Neuronal stem cell (in vitro differentiated cells): Measurements from ENCODE around the gene PHF14.

ENCODE experiments used
- DNase-seq: peaks from one replicate; pipeline ENCODE4 v3.0.0-alpha.2; 2013; ENCODE audit warnings: low spot score
- H2AFZ ChIP-seq: one replicate; pipeline ENCODE4 v1.6.1; 2013; ENCODE audit warnings: mild to moderate bottlenecking, low read length, inconsistent platforms
- H2AK5ac ChIP-seq: 2 replicates; pipeline ENCODE4 v1.6.1; 2013; ENCODE audit warnings: low read depth, mild to moderate bottlenecking, inconsistent platforms, low read length, moderate library complexity, mixed read lengths
- H2BK120ac ChIP-seq: 2 replicates; pipeline ENCODE4 v1.6.1; 2013; ENCODE audit warnings: low read depth, mild to moderate bottlenecking, inconsistent platforms, low read length, moderate library complexity, mixed read lengths
- H2BK12ac ChIP-seq: one replicate; pipeline ENCODE4 v1.6.1; 2013; ENCODE audit warnings: low read length, inconsistent platforms
- H2BK15ac ChIP-seq: 2 replicates; pipeline ENCODE4 v1.6.1; 2013; ENCODE audit warnings: mild to moderate bottlenecking, low read length, inconsistent platforms, mixed read lengths
- H2BK5ac ChIP-seq: one replicate; pipeline ENCODE4 v1.6.1; 2013; ENCODE audit warnings: inconsistent platforms, mild to moderate bottlenecking, low read length, moderate library complexity
- H3K14ac ChIP-seq: one replicate; pipeline ENCODE4 v1.6.1; 2013; ENCODE audit warnings: low read length, inconsistent platforms
- H3K18ac ChIP-seq: 2 replicates; pipeline ENCODE4 v1.6.1; 2013; ENCODE audit warnings: low read length, inconsistent platforms
- H3K23ac ChIP-seq: 2 replicates; pipeline ENCODE4 v1.6.1; 2013; ENCODE audit warnings: low read depth, mild to moderate bottlenecking, mixed read lengths, low read length, inconsistent platforms; ENCODE audit not compliant: poor library complexity
- H3K27ac ChIP-seq: replicated peaks from 3 replicates; pipeline ENCODE4 v1.5.1; 2013; ENCODE audit warnings: low read length, inconsistent platforms
- H3K27me3 ChIP-seq, 3 experiments: 2 replicates each; pipeline ENCODE4 v1.6.1; 2013; ENCODE audit warnings: low read length in 3 of 3, mild to moderate bottlenecking in 2 of 3, inconsistent platforms in 1 of 3, low read depth in 1 of 3, mixed read lengths in 1 of 3, moderate library complexity in 1 of 3; ENCODE audit not compliant: control insufficient read depth in 3 of 3, insufficient read depth in 3 of 3
- H3K36me3 ChIP-seq, 2 donors: replicated peaks in 1 of 2; 2 replicates each; pipeline ENCODE4 v1.6.1; 2013; ENCODE audit warnings: low read length in 2 of 2; ENCODE audit not compliant: control insufficient read depth in 2 of 2, insufficient read depth in 2 of 2
- H3K4ac ChIP-seq: 2 replicates; pipeline ENCODE4 v1.6.1; 2013; ENCODE audit warnings: inconsistent platforms, mild to moderate bottlenecking, low read length, moderate library complexity
- H3K4me1 ChIP-seq, 2 donors: 1 replicate in 1 of 2; 2 replicates in 1 of 2; pipeline ENCODE4 v1.6.1; 2013; ENCODE audit warnings: low read length in 2 of 2, low read depth in 1 of 2; ENCODE audit not compliant: control insufficient read depth in 2 of 2, insufficient read depth in 1 of 2
- H3K4me2 ChIP-seq: one replicate; pipeline ENCODE4 v1.6.1; 2013; ENCODE audit warnings: mild to moderate bottlenecking, low read length, inconsistent platforms; ENCODE audit not compliant: insufficient read depth, poor library complexity, severe bottlenecking
- H3K4me3 ChIP-seq, 2 donors: 2 replicates each; pipeline ENCODE4 v1.5.1; 2013; ENCODE audit warnings: low read length in 2 of 2, mild to moderate bottlenecking in 2 of 2, inconsistent platforms in 1 of 2, moderate library complexity in 1 of 2
- H3K79me1 ChIP-seq: one replicate; pipeline ENCODE4 v1.6.1; 2013; ENCODE audit warnings: low read depth, mild to moderate bottlenecking, inconsistent platforms, low read length, moderate library complexity
- H3K9ac ChIP-seq: one replicate; pipeline ENCODE4 v1.6.1; 2013; ENCODE audit warnings: mild to moderate bottlenecking, low read depth, low read length, inconsistent platforms; ENCODE audit not compliant: poor library complexity
- H3K9me3 ChIP-seq, 2 donors: replicated peaks in 1 of 2; 2 replicates each; pipeline versions ENCODE3 to v1.6.1; 2013; ENCODE audit warnings: low read length in 2 of 2, mild to moderate bottlenecking in 2 of 2, inconsistent platforms in 1 of 2, low read depth in 1 of 2, mixed read lengths in 1 of 2, moderate library complexity in 1 of 2; ENCODE audit not compliant: control insufficient read depth in 2 of 2, insufficient read depth in 1 of 2
- H4K8ac ChIP-seq: one replicate; pipeline ENCODE4 v1.6.1; 2013; ENCODE audit warnings: low read depth, mild to moderate bottlenecking, inconsistent platforms, low read length, moderate library complexity
- H4K91ac ChIP-seq: one replicate; pipeline ENCODE4 v1.6.1; 2013; ENCODE audit warnings: low read length, low read depth, mild to moderate bottlenecking, inconsistent platforms; ENCODE audit not compliant: poor library complexity
- WGBS, 2 donors: extraction: QIAGEN DNeasy Blood & Tissue Kit; methylation state at CpG; one replicate each; pipeline ENCODE4 v1.1.7; 2013; ENCODE audit warnings: missing lambda C conversion rate in 2 of 2, mixed read lengths in 1 of 2; ENCODE audit not compliant: insufficient read length in 2 of 2, insufficient replicate concordance in 1 of 2; ENCODE audit errors: extremely low coverage in 2 of 2; 5-methylcytosine and 5-hydroxymethylcytosine counted together

PHF14 gene

DNA sequence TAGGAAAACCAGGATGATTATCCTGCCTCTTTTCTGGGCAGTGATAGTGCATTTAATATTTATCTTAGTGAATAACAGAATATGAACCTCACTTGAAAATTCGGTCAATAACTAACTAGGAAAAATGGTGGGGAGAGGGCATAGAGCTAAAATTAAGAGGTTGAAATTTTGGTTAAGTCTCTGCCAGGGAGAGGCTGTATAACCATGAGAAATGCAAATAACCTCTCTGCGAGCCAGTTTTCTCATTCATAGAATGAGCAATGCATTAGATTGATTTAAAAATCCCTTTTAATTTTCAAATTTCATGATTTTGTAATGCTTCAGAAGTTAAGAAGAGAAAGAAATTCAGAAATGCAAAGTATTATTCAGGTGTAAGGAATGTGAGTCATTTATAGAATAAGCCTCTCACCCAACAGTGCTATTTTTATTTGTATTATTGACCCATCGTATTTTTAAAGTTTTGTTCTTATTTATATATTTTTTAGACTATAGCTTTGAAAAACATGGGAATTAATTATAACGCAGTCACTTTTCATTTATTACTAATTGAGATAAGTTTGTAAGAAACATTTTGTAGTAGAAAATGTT lies 104.7 kb downstream of the PHF14 start:
- H3K4ac ChIP-seq: no peak overlapping the region
- no peak overlapping the region for H3K9ac ChIP-seq
- no peaks in the 10 kb centered on the region for H3K79me1 ChIP-seq
- WGBS, 2 donors: no CpG with 5 or more reads among the region's 4 CpGs
- no peak overlapping the region for H3K27ac ChIP-seq
- no peak overlapping the region for H3K4me2 ChIP-seq
- H3K23ac ChIP-seq: no peak overlapping the region
- no peak overlapping the region for H2BK15ac ChIP-seq
- no peak overlapping the region for H2BK12ac ChIP-seq
- H3K4me1 ChIP-seq: no peaks in the 10 kb centered on the region
- H3K14ac ChIP-seq: no peak overlapping the region
- no peak overlapping the region for H2AK5ac ChIP-seq
- H3K9me3 ChIP-seq: peaks cover 0 to 18% of the 10 kb centered on the region in 2 donors
- no peak overlapping the region for H2AFZ ChIP-seq
- no peak overlapping the region for H4K91ac ChIP-seq
- H3K27me3 ChIP-seq: no peaks in the 10 kb centered on the region
- H2BK120ac ChIP-seq: no peak overlapping the region
- peaks cover 0 to 9% of the 10 kb centered on the region in 2 donors for H3K36me3 ChIP-seq
- H3K18ac ChIP-seq: no peak overlapping the region
- no peak overlapping the region for H3K4me3 ChIP-seq
- no peak overlapping the region for H4K8ac ChIP-seq
- DNase-seq: no peak
- no peak overlapping the region for H2BK5ac ChIP-seq

- H3K27me3 ChIP-seq: no peaks in the 10 kb centered on the region
- H3K9ac ChIP-seq: no peak overlapping the region
- peaks cover 0 to 9% of the 10 kb centered on the region in 2 donors for H3K36me3 ChIP-seq
- H3K27ac ChIP-seq: no peak overlapping the region
- no peak overlapping the region for H3K18ac ChIP-seq
- H2BK12ac ChIP-seq: no peak overlapping the region
- no peak overlapping the region for H3K14ac ChIP-seq
- H4K91ac ChIP-seq: no peak overlapping the region
- H3K4me1 ChIP-seq: no peaks in the 10 kb centered on the region
- WGBS, 2 donors: no CpG with 5 or more reads among the region's 4 CpGs
- DNase-seq: no peak
- H2AFZ ChIP-seq: no peak overlapping the region
- H2BK120ac ChIP-seq: no peak overlapping the region
- no peak overlapping the region for H3K4ac ChIP-seq
- H2BK5ac ChIP-seq: no peak overlapping the region
- H3K4me3 ChIP-seq: no peak overlapping the region
- H3K79me1 ChIP-seq: no peaks in the 10 kb centered on the region
- H2BK15ac ChIP-seq: no peak overlapping the region
- H3K4me2 ChIP-seq: no peak overlapping the region
- peaks cover 0 to 18% of the 10 kb centered on the region in 2 donors for H3K9me3 ChIP-seq
- no peak overlapping the region for H2AK5ac ChIP-seq
- H3K23ac ChIP-seq: no peak overlapping the region
- H4K8ac ChIP-seq: no peak overlapping the region
Measured at GRCh38 chr7:11079907-11080306, 106.2 kb downstream of the PHF14 start.

DNA sequence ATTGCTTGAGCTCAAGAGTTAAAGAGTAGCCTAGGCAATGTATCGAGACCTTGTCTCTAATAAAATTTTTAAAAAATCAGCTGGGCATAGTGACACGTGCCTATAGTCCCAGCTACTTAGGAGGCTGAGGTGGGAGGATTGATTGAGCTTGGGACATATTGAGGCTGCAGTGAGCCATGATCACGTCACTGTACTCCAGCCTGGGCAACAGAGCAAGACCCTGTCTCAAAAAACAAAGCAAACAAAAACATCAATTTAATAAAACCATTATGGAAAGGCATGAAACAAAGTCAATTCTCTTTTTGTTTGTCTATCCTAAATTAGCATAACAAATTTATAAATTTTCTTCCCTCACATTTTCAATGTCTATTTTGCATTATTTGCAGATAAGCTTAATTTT lies 108.4 kb downstream of the PHF14 start:
- H3K4ac ChIP-seq: no peak overlapping the region
- H3K4me2 ChIP-seq: no peak overlapping the region
- no peak overlapping the region for H4K8ac ChIP-seq
- H3K27ac ChIP-seq: no peak overlapping the region
- no peak overlapping the region for H3K9ac ChIP-seq
- no peak overlapping the region for H3K14ac ChIP-seq
- no peak overlapping the region for H4K91ac ChIP-seq
- H2BK5ac ChIP-seq: no peak overlapping the region
- no peak overlapping the region for H2BK12ac ChIP-seq
- no CpG with 5 or more reads among the region's 3 CpGs for WGBS, 2 donors
- no peak overlapping the region for H3K18ac ChIP-seq
- H2BK15ac ChIP-seq: no peak overlapping the region
- no peak for DNase-seq
- no peak overlapping the region for H2BK120ac ChIP-seq
- H2AFZ ChIP-seq: no peak overlapping the region
- H3K36me3 ChIP-seq: peaks cover 0 to 15% of the 10 kb centered on the region in 2 donors
- no peaks in the 10 kb centered on the region for H3K27me3 ChIP-seq
- no peaks in the 10 kb centered on the region for H3K4me1 ChIP-seq
- no peaks in the 10 kb centered on the region for H3K79me1 ChIP-seq
- H2AK5ac ChIP-seq: no peak overlapping the region
- H3K23ac ChIP-seq: no peak overlapping the region
- H3K9me3 ChIP-seq: peaks cover 0 to 18% of the 10 kb centered on the region in 2 donors
- no peak overlapping the region for H3K4me3 ChIP-seq

GRCh38 chr7:11082552-11083213 lies 109.0 kb downstream of the PHF14 start:
- Histone ChIP-seq H3K9ac (no peak overlapping the region), H3K27ac (no peak overlapping the region), H3K79me1 (no peaks in the 10 kb centered on the region), H4K8ac (no peak overlapping the region), H3K4me1 (no peaks in the 10 kb centered on the region), H2BK120ac (no peak overlapping the region), H3K27me3 (no peaks in the 10 kb centered on the region), H3K4ac (no peak overlapping the region), H3K4me3 (no peak overlapping the region), H3K36me3 (peaks cover 0 to 20% of the 10 kb centered on the region in 2 donors), H2BK5ac (no peak overlapping the region), H2AFZ (no peak overlapping the region), H2BK15ac (no peak overlapping the region), H3K4me2 (no peak overlapping the region), H3K9me3 (peaks cover 0 to 18% of the 10 kb centered on the region in 2 donors), H3K14ac (no peak overlapping the region), H4K91ac (no peak overlapping the region), H2AK5ac (no peak overlapping the region), H3K18ac (no peak overlapping the region), H2BK12ac (no peak overlapping the region), H3K23ac (no peak overlapping the region)
- WGBS, 2 donors: no CpG with 5 or more reads among the region's 2 CpGs
- no peak for DNase-seq
